GM18909 (cell line): ENCODE measurements around the gene CGB8.
"Not testable (repeated sequence)": the region's sequence is repeated elsewhere in the genome, so short reads cannot be mapped to it uniquely, and the experiment has no call there.

Experiments
- ATAC-seq: cut with Tn5 transposase; IDR thresholded peaks from one replicate; pipeline ENCODE4 v1.9.1; 2021; ENCODE audit warnings: mild to moderate bottlenecking; ENCODE audit not compliant: unreplicated experiment, poor library complexity

Gene CGB8

DNA sequence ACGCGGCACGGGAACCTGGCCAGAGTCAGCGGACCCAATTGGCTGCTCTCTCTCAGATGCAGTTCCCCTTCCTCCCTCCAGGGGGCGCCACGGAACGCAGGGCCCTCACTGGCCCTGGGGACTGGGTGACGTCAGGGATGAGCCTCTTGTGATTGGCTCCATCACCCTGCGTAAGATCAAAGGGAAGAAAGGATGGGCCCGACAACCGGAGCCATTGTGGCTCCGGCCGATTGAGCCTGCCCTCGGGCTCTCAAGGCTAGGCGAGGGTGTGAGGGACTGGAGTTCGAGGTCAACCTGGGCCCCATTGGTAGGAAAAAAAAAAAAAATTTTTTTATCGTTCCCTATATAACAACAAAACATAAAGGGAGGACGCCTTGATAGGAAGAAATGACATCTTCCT is 12.1 kb downstream of the CGB8 start, which contains the start of gene CGB1:
Gene CGB1, minus strand, starts transcription at position 81 of the 400 bp plus-strand sequence. CDS start 184 bp downstream, outside the sequence.
- ATAC-seq, result not testable (repeated sequence)

DNA sequence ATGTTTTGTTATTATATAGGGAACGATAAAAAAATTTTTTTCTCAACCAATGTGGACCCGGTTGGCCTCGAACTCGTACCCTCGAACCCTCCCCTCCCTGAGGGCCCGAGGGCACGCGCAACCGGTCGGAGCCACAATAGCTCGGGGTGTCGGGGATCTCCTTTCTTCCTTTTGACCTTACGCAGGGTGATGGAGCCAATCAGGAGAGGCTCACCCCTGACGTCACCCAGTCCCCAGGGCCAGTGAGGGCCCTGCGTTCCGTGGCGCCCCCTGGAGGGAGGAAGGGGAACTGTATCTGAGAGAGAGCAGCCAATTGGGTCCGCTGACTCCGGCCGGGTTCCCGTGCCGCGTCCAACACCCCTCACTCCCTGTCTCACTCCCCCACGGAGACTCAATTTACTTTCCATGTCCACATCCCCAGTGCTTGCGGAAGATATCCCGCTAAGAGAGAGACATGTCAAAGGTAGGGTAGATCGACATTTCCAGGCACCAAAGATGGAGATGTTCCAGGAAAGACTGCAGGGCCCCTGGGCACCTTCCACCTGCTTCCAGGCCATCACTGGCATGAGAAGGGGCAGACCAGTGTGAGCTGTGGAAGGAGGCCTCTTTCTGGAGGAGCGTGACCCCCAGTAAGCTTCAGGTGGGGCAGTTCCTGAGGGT is 17.1 kb downstream of the CGB8 start, which contains the start of gene CGB2:
Gene CGB2, plus strand, starts transcription at position 249 of the 660 bp plus-strand sequence. Its CDS starts 206 bp downstream, at position 455.
- not testable (repeated sequence) for ATAC-seq

DNA sequence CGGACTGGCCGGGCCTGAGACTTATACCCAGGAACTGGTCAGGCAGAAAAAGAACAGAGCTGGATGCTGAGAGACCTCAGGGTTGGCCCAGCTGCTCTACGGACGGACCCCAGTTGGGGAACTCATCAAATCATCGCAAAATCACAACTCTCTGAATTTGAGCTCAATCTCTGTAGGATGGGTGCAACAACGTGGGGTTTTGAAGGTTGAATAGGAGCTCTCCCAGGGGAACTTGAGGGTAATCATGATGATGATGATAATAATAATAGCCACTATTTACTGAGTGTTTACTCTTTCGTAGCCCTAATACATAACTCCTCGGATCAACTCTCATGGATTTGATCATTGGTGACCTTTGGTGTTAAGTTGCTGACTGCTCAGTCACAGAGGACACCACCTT is 18.6 kb downstream of the CGB8 start:
- not testable (repeated sequence) for ATAC-seq

DNA sequence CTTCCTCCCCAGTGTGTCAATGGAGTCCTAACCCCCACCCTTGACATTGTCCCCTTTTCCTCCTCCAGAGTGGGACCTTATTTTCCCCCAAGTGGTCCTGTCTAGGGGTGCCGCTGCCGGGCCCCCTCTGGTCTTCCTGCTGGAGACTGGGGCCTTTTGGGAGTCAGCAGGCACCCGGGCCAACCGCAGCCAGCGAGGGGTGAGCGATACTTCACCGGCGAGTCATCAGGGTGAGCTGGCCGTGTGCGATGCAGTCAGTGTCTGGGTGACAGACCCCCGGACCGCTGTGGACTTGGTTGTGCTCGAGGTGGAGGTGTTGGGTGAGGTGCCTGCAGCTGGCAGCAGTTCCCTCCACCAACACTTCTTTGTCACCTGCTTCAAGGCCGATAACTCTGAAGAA is 19.2 kb downstream of the CGB8 start:
- not testable (repeated sequence) for ATAC-seq

DNA sequence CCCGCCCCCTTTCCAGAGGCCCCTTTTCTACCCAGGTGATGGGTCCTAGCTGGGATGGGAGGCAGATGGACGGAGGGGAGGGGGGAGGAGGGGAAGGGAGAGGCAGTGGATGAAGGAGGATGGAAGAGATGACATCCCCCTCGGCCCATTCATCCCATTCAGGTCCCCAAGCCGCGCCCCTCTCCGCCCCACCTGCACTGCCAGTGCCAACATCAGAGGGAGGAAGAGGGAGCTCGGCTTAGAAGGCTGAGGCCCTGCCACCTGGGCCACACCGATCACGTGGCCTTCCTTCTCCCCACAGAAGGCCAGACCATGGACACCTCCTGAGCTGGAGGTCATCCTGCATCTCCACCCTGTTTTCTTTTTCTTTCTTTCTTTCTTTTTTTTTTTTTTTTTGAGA is 20.2 kb downstream of the CGB8 start:
- ATAC-seq, result not testable (repeated sequence)

DNA sequence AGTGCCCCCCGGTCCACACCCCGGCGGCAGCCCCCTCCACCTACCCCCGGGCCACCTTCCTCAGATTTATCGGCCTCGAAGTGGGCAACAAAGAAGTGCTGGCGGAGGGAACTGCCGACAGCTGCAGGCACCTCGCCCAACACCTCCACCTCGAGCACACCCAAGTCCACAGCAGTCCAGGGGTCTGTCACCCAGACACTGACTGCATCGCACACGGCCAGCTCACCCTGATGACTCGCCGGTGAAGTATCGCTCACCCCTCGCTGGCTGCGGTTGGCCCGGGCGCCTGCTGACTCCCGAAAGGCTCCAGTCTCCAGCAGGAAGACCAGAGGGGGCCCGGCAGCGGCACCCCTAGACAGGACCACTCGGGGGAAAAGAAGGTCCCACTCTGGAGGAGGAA is 23.3 kb downstream of the CGB8 start:
- not testable (repeated sequence) for ATAC-seq

DNA sequence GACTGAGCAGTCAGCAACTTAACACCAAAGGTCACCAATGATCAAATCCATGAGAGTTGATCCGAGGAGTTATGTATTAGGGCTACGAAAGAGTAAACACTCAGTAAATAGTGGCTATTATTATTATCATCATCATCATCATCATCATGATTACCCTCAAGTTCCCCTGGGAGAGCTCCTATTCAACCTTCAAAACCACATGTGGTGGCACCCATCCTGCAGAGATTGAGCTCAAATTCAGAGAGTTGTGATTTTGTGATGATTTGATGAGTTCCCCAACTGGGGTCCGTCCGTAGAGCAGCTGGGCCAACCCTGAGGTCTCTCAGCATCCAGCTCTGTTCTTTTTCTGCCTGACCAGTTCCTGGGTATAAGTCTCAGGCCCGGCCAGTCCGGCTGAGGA is 23.8 kb downstream of the CGB8 start:
- ATAC-seq, result not testable (repeated sequence)

DNA sequence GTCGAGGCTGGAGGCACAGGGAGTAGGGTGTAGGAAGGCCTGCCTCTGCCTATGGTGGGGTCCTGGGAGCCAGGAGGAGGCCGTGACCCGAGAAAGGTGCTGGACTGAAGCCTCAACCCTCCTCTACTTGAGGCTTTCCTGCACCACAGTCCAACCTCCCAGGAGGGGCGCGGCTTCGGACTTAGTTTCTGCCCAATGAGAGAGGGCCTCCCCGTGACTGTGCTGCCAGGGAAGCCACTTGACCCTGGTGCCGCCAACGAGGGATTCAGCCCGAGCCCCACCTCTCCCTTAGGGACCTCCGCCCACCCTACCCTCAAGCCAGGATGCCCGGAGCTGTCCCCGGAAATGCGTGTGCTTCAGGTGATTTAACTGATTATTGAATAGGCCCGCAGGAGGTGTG is 24.7 kb downstream of the CGB8 start, which contains the start of gene CGB3:
Gene CGB3, minus strand, starts transcription at position 101 of the 400 bp plus-strand sequence. CDS start 362 bp downstream, outside the sequence.
- not testable (repeated sequence) for ATAC-seq

DNA sequence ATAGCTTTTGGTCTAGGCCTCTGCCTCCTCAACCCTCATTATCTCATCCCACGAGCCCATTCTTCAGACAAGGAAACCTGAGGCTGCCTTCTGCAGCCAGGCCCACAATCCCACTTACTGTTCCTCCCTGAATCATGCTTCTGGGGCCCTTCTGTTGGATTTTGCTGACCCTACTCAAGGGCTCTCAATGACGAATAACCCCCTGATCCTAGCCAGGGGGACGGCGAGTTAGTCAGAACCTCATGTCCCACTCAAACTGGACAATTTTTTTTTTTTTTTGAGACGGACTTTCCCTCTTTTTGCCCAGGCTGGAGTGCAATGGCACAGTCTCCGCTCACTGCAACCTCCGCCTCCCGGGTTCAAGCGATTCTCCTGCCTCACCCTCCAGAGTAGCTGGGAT is 26.8 kb downstream of the CGB8 start:
- no peak for ATAC-seq

DNA sequence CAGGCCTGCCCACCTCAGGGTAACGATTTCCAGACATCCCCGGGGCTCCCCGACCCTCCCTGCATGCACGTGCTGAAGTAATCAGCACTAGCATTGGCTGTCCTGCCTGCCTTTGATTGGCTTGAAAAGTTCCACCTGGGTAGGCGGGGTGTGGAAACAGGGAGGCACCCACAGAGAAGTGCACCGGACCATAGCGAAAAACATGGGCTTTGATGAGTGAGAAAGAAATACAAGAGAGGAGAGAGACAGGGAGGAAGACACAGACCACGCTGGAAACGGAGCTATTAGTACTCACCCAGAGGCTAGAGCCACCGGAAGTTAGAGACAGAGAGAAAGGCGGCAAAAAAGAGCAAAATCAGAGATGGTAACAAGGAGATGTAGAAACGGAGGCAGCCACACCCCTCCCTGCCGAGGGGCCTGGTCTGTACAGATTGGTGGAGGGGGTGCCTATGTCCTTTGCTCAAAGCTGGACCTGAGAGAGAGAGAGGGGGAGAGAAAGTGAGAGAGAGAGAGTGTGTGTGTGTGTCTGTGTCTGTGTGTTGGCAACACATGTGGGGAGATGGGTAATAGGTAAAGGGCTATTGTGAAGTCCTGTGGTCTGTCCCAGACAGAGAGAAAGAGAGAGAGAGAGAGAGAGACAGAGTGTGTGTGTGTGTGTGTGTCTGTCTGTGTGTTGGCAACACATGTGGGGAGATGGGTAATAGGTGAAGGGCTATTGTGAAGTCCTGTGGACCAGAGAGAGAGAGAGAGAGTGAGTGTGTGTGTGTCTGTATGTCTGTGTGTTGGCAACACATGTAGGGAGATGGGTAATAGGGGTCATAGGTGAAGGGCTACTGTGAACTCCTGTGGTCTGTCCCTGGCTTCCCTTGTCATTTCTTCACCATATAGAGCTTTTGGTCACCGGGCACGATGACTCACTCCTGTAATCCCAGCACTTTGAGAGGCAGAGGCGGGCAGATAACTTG is 27.7 kb downstream of the CGB8 start:
- no peak for ATAC-seq

DNA sequence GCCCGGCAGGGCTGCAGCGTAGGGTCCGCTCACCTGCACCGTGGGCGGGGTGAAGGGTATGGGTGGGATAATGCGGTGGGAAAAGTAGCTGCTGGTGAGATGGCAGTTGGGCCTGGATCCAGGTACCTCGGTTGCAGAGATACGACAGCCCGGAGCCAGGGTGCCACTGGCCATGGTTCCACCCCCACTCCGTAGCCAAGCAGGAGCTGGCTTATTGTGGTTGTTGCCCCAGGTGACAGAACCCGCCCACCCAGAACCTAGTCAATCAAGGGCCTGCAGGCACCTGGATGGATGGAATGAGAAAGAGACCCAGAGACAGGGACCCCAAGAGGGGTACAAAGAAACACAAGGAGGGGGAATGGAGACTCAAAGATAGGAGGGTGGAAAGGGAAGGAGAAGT is 28.6 kb downstream of the CGB8 start:
- no peak for ATAC-seq

DNA sequence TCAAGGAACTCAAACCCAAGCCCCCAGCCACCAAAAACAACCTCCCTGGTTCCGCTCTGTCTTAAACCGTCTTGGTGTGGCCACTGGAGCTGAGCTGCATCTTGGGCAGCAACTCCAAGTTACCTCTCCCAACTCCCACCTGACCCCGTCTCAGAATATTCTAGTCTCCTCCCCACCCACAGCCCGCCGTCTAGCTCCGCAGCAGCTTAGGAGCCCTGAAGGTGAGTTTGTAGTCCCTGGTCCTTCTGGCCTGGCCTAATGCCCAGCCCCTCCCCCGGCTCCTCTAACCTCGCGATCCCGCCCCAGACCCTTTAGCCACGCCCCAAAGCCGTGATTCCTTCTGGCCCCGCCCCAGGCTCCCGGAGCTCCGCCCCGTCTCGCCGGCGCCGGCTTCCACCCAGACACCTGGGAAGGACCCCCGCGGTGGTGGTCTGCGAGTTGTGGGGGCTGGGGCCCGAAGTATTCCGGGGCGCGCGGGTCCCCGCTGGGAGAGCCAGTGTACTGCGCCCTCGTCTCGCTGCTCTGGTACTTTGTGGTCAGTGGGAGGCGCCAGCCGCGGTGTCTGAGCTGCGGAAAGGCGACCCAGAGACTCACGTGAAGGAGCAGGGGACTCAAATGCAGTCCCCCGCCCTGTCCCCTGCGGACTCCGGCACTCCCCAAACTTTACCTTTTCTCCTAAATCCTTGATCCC is 29.5 kb downstream of the CGB8 start:
- no peak for ATAC-seq

DNA sequence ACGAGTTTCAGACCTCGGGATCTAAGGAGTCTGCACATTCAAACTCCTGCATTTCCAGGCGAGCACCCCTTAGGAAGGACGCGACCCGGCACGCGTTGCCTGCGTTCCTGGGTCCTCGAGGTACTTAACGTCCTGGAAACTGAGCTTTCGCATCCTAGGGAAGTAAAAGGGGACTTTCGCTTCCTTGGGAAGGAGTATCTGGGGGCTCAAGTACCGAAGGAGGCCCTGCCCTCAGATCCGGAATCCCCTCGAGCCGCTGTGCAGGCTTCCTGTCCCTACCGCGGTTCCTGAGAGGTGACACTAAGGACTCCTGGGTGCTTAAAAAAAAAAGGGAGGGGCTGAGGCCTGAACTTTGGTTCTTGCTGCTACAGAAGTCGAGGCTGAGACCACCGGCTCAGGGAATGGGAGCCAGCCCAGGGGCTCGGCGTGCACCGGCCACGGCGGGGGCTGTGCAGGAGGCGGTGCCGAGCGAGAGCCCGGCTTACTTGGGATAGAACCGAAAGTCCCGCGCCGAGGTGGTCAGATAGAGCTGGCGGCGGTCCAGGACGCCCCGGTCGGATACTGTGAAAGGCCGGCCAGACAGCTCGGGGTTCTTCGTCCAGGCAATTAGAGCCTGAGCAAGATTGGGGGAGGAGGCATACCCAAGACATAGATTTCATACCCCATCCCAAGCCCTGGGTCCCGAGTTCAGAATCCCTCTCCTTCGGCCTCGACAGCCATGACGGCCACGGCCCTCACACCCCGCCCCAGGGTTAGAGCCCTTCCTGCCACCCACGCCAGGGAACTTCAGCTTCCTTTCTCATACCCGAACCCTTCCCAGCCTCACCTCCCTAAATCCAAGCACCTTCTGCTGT is 30.3 kb downstream of the CGB8 start:
- ATAC-seq, result not testable (repeated sequence)

DNA sequence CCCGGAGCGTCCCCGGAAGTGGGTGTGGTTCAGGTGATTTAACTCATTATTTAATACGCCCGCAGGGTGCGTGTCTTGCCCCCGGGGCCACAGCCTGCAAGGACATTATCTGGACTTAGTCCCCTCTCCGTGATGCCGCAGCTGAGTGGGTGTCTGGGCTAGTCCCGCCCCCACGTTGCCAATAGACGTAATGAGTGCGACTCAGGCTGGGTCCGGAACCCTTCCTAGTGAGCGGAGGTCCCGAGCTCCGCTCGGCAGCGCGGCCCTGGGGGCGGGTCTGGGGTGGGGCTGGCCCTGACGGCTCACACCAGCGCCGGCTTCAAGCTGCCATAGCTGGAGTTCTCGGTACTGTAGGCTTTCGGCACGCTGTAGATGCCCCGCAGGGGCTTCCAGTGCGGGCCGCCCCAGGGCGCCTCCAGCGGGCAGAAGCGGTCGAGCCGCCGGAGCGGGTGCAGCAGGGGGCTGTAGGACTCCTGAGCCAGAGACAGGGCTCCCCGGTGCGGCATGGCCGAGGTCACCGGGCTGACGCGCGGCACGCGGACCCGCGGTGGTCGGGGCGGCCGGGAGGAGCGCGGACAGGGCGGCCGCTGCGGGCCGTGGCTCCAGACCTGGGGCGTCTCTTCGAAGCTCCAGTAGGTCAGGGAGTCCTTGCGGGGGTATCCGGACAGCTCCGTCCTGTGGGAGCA is 31.1 kb downstream of the CGB8 start:
- ATAC-seq, result no peak

DNA sequence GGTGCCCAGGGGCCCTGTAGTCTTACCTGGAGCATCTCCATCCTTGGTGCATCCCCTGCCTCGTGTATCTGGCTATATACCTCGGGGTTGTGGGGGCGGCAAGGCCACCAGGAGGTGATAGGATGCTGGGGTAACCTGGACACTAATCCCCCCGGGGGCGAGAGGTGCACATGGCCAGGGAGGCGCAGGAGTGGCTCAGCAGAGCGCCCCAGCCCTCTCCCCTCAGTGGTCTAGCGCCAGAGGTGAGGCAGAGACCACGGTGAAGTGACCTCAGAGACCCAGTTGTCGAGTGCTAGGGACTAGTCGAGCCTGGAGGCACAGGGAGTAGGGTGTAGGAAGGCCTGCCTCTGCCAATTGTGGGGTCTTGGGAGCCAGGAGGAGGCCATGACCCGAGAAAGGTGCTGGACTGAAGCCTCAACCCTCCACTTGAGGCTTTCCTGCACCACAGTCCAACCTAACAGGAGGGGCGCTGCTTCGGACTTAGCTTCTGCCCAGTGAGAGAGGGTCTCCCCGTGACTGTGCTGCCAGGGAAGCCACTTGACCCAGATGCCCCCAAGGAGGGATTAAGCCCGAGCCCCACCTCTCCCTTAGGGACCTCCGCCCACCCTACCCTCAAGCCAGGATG is 31.8 kb downstream of the CGB8 start, which contains the start of gene LHB:
Gene LHB, minus strand, starts transcription at position 51 of the 625 bp plus-strand sequence. Its CDS starts 10 bp downstream, at position 41.
- ATAC-seq, result no peak

DNA sequence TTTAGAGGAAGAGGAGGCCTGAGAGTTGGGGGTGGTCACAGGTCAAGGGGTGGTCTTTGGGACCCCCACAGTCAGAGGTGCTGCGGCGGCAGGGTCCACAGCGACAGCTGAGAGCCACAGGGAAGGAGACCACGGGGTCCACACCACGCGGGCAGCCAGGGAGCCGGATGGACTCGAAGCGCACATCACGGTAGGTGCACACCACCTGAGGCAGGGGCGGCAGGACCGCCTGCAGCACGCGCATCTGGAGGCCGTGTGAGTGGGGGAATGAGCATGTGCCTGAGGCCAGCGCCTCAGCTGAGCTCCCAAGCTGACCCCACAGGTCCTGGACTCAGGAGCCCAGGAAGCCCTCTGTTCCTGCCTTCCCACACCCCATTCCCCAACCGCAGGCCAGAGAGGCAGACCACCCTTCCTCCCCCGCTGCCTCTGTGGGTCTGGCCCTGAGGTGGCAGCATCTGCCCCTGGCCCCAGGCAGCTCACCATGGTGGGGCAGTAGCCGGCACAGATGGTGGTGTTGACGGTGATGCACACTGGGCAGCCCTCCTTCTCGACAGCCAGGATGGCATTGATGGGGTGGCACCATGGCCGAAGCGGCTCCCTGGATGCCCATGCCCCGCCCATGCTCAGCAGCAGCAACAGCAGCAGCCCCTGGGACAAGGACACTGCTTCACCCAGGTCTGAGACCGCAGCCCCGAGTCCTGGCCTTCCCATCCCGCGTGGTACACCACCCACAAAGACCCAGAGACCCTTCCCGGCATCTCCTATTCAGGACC is 32.7 kb downstream of the CGB8 start:
- no peak for ATAC-seq

DNA sequence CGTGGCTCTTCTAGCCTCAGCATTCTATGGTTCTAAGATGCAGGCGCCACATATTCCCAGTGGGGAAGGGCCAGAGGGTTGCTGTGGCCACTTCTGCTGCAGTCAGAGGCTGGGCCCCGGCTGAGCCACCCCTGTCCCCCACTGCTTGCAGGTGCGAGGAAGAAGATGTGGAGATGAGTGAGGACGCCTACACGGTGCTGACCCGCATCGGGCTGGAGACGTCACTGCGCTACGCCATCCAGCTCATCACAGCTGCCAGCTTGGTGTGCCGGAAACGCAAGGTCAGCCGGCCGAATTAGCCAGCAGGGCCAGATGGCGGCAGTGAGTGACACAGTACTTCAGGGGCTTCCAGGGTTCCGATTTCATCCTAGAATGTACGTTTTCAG is 34.0 kb downstream of the CGB8 start:
- ATAC-seq, result no peak
